A673 (cell line): ENCODE measurements around the gene ZNF554. TPM values are rescaled to one million over a fixed set of nuclear protein-coding genes. Genes with fewer than 3 reads are reported as not detected.

ENCODE experiments used
- BruUV-seq: library from RNA; stranded (reverse); fragments of 400-500 nt; replicated peaks from 2 replicates; lab custom pipeline; 2021; lab: Mats Ljungman, UMichigan
- CTCF ChIA-PET: fragments of 300-600 bp; sonication (Branson Sonifier 250); formaldehyde crosslinking; loops from one replicate; lab custom pipeline; 2022; ENCODE audit warnings: antibody characterized with exemption; lab: Charles Lee
- POLR2A ChIA-PET: fragments of 300-600 bp; sonication (Branson Sonifier 250); formaldehyde crosslinking; loops from one replicate; lab custom pipeline; 2022; ENCODE audit warnings: antibody characterized with exemption; ENCODE audit not compliant: low non-redundant PET; lab: Charles Lee
- DNase-seq: peaks from one replicate; pipeline ENCODE4 v3.0.0-alpha.2; 2015; ENCODE audit warnings: low spot score
- H3K27ac ChIP-seq: fragments of 200-600 bp; sonication (generic); 2 replicates; pipeline ENCODE4 v1.5.1; 2016; ENCODE audit warnings: mixed run types, low read depth, mild to moderate bottlenecking, mixed read lengths, antibody characterized with exemption, low read length; ENCODE audit not compliant: poor library complexity, severe bottlenecking
- H3K27me3 ChIP-seq: fragments of 200-600 bp; sonication (generic); replicated peaks from 2 replicates; pipeline ENCODE4 v1.6.1; 2017; ENCODE audit warnings: mixed run types, low read depth, mild to moderate bottlenecking, mixed read lengths, antibody characterized with exemption, low read length; ENCODE audit not compliant: insufficient read depth, poor library complexity
- H3K36me3 ChIP-seq: fragments of 200-600 bp; sonication (generic); 2 replicates; pipeline ENCODE4 v1.6.1; 2016; ENCODE audit warnings: mixed run types, mild to moderate bottlenecking, mixed read lengths, antibody characterized with exemption, low read length; ENCODE audit not compliant: insufficient read depth, poor library complexity, severe bottlenecking
- H3K4me1 ChIP-seq: fragments of 200-600 bp; sonication (generic); 2 replicates; pipeline ENCODE4 v1.6.1; 2017; ENCODE audit warnings: mixed run types, mild to moderate bottlenecking, mixed read lengths, antibody characterized with exemption, low read length; ENCODE audit not compliant: insufficient read depth, poor library complexity, severe bottlenecking
- H3K4me3 ChIP-seq: fragments of 200-600 bp; sonication (generic); 2 replicates; pipeline ENCODE4 v1.5.1; 2016; ENCODE audit warnings: low read depth, mixed run types, mild to moderate bottlenecking, mixed read lengths, low read length; ENCODE audit not compliant: poor library complexity, severe bottlenecking
- H3K9me3 ChIP-seq: fragments of 200-600 bp; sonication (generic); 2 replicates; pipeline ENCODE4 v1.6.1; 2016; ENCODE audit warnings: mixed run types, low read depth, mild to moderate bottlenecking, mixed read lengths, antibody characterized with exemption, low read length; ENCODE audit not compliant: poor library complexity, severe bottlenecking
- CTCF ChIP-seq: fragments of 300-800, 200-600 bp; sonication (generic); conservative IDR thresholded peaks from 2 replicates; pipeline ENCODE4 v1.5.1; 2017; ENCODE audit warnings: low read depth, mild to moderate bottlenecking, antibody characterized with exemption, low read length, moderate library complexity, mixed read lengths
- EZH2 ChIP-seq: fragments of 200-600 bp; sonication (generic); IDR thresholded peaks from 2 replicates; pipeline ENCODE4 v1.6.1; 2017; ENCODE audit warnings: borderline replicate concordance, low read depth, mild to moderate bottlenecking, mixed read lengths, antibody characterized with exemption, low read length; ENCODE audit not compliant: poor library complexity, severe bottlenecking
- intact Hi-C: fragments of 100-400 bp; cut with micrococcal nuclease; formaldehyde crosslinking; loops from one replicate; pipeline ENCODE4 v1.10.0; 2022; ENCODE audit not compliant: unreplicated experiment
- total RNA-seq: library from RNA; stranded (reverse); gene quantifications from 2 replicates; pipeline ENCODE4 v1.2.3, GENCODE V29; 2021

The ZNF554 gene
- total RNA-seq, 1 experiment from 2014 or later: 3.5 TPM

GRCh38 chr19:2814426-2814825, 5.2 kb upstream of the ZNF554 start:
- no peaks in the 10 kb centered on the region for H3K9me3 ChIP-seq
- H3K4me3 ChIP-seq: no peak overlapping the region
- no TSS peak for BruUV-seq
- intact Hi-C loops: no loop called here
- CTCF ChIA-PET: no interaction called here
- H3K27me3 ChIP-seq: no peaks in the 10 kb centered on the region
- peaks cover 18% of the 10 kb centered on the region for H3K36me3 ChIP-seq
- POLR2A ChIA-PET: no interaction called here
- DNase-seq: no peak
- no peak overlapping the region for H3K27ac ChIP-seq
- TF ChIP-seq EZH2: no peak
- no peak for TF ChIP-seq CTCF
- no peaks in the 10 kb centered on the region for H3K4me1 ChIP-seq

- intact Hi-C loops: no loop called here
- ChIA-PET CTCF (no interaction called here), POLR2A (no interaction called here)
- Histone ChIP-seq H3K27ac (no peak overlapping the region), H3K36me3 (peaks cover 13% of the 10 kb centered on the region), H3K4me1 (no peaks in the 10 kb centered on the region), H3K27me3 (no peaks in the 10 kb centered on the region), H3K9me3 (no peaks in the 10 kb centered on the region), H3K4me3 (no peak overlapping the region)
- TF ChIP-seq EZH2 (no peak), CTCF (no peak)
- no peak for DNase-seq
- BruUV-seq: no TSS peak
Measured at GRCh38 chr19:2815191-2815614, 4.5 kb upstream of the ZNF554 start.

GRCh38 chr19:2815923-2816322, 3.7 kb upstream of the ZNF554 start:
- no peak overlapping the region for H3K27ac ChIP-seq
- no peak for DNase-seq
- no peak for TF ChIP-seq CTCF
- TF ChIP-seq EZH2: no peak
- no peaks in the 10 kb centered on the region for H3K4me1 ChIP-seq
- POLR2A ChIA-PET: no interaction called here
- H3K4me3 ChIP-seq: no peak overlapping the region
- intact Hi-C loops: no loop called here
- CTCF ChIA-PET: no interaction called here
- H3K9me3 ChIP-seq: no peaks in the 10 kb centered on the region
- H3K36me3 ChIP-seq: peaks cover 13% of the 10 kb centered on the region
- no peaks in the 10 kb centered on the region for H3K27me3 ChIP-seq
- no TSS peak for BruUV-seq
